ENCODE results near the gene TIMD4.

- TF ChIP-seq POLR2A (IDR thresholded peaks at IDR 0.05; ENCODE audit: low read depth) (no peak), CTCF (IDR thresholded peaks at IDR 0.05) (no peak)
These were observed 48.7 kb downstream of the TIMD4 start for GRCh38 chr5:156914371-156914737.

Data from esophagus muscularis mucosa (tissue), 3 donors.